Lower leg skin (tissue), 4 donors: ENCODE measurements around the gene KRT14. TPM values are rescaled to one million over a fixed set of nuclear protein-coding genes. Genes with fewer than 3 reads are reported as not detected.
"Not testable (repeated sequence)": the region's sequence is repeated elsewhere in the genome, so short reads cannot be mapped to it uniquely, and the experiment has no call there.

Experiments used
- DNase-seq, 2 donors: peaks; one replicate each; pipeline ENCODE4 v3.0.0-alpha.2; 2019; ENCODE audit warnings: low spot score in 2 of 2
- H3K4me3 ChIP-seq: fragments of 200-600 bp; sonication (generic); 2 replicates; pipeline ENCODE4 v1.5.1; 2017; ENCODE audit warnings: mild to moderate bottlenecking, low read depth; ENCODE audit not compliant: poor library complexity, severe bottlenecking
- POLR2A ChIP-seq, 2 donors: fragments of 450-650 bp; IDR thresholded peaks; one replicate each; pipeline ENCODE4 v1.6.1; 2016 to 2017; ENCODE audit warnings: antibody characterized with exemption in 2 of 2, mild to moderate bottlenecking in 1 of 2, moderate library complexity in 1 of 2
- whole genome bisulfite sequencing, 2 donors: methylation state at CpG; one replicate each; pipeline ENCODE4 v1.1.5; 2018; 5-methylcytosine and 5-hydroxymethylcytosine counted together
- intact Hi-C: fragments of 100-400 bp; cut with DNase I; formaldehyde crosslinking; loops from one replicate; pipeline ENCODE4 v1.15.0; 2023; ENCODE audit warnings: low total_unique reads
- total RNA-seq, 4 donors: library from RNA; depleted of rRNA; stranded (reverse); fragments of >200 nt; gene quantifications; one replicate each; pipeline ENCODE4 v1.1.0, GENCODE V29; 2016
- TF ChIP-seq, protein P1 (sequence below), 3 donors: fragments of 450-650 bp; IDR thresholded peaks; one replicate each; pipeline ENCODE4 v1.5.1; 2016; ENCODE audit warnings: antibody characterized with exemption in 3 of 3, mild to moderate bottlenecking in 3 of 3, moderate library complexity in 2 of 3

The KRT14 gene
- total RNA-seq, 4 donors from 2014 or later: 4,210 to 7,487 (median 6,656) TPM

DNA sequence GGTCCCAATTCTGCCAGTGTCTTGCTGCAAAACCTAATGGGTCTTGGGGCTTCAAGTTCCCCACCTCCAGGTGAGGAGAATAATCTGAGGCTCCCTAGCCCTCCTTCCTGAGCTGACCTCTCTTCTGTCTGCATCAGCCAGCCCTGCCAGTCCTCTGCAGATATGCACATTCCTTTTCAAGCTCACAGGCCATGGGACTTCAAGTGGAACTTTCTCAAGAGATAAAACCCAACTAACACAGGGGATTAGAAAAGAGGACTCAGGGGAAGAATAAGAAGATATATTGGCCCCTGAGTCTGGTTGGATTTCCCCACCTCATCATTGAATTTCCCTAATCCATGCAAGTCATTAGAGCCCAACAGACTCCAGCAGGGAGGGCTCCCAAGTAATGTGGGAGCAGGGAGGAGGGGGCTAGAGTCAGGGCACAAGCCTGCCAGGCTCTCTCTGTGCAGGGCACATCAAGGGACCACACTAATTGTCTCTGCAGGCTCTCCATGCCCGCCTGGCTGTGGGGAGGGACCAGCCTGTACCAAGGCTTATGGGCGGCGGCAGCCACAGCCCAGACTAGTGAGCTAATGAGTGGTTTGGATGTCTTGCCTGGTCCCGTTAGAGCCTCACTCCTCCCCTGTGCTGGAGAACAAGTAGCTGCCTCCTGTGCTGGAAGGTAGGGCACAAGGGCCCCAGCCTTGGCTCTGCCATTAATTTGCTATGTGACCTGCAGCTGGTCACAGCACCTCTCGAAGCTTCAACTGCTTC lies 1.2 kb downstream of the KRT14 start:
- DNase-seq: peak in 1 of 2 donors; percentile 43
- intact Hi-C loops: no loop called here
- TF ChIP-seq, protein P1, sequence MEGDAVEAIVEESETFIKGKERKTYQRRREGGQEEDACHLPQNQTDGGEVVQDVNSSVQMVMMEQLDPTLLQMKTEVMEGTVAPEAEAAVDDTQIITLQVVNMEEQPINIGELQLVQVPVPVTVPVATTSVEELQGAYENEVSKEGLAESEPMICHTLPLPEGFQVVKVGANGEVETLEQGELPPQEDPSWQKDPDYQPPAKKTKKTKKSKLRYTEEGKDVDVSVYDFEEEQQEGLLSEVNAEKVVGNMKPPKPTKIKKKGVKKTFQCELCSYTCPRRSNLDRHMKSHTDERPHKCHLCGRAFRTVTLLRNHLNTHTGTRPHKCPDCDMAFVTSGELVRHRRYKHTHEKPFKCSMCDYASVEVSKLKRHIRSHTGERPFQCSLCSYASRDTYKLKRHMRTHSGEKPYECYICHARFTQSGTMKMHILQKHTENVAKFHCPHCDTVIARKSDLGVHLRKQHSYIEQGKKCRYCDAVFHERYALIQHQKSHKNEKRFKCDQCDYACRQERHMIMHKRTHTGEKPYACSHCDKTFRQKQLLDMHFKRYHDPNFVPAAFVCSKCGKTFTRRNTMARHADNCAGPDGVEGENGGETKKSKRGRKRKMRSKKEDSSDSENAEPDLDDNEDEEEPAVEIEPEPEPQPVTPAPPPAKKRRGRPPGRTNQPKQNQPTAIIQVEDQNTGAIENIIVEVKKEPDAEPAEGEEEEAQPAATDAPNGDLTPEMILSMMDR (IDR thresholded peaks at IDR 0.05): no peak
- TF ChIP-seq POLR2A (IDR thresholded peaks at IDR 0.05): no peak
- peak overlapping the region; percentile 29 for H3K4me3 ChIP-seq
- WGBS, 2 donors: 23 to 34% methylated on average over 5 of the region's 5 CpGs

DNA sequence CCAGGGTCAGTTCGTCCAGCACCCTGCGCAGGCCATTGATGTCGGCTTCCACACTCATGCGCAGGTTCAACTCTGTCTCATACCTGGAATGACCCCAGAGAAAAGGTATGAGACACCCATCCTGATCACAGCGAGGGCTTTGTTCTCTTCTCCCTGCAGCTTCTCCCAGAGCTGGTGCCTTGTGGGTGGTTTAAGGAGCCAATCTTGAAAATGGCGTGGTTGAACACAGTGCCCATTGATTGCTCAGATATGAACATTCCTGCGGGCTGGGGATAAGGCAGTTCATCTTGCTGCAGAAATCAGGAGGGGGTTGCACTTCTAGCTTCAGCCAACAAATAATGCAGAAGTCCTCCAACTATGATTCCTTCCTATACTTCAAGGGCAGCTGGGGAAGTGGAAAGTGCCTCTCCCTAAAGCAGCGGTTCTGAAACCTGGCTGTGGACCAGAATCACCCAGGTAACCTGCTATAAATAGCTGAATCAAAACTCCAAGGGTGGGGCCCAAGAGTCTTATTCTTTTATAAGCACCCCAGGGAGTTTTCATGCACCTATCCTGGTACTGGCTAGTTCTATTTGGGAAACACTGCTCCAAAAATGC lies 2.3 kb downstream of the KRT14 start:
- DNase-seq: peak in 1 of 2 donors; percentile 71
- 42 to 48% methylated on average over 8 of the region's 8 CpGs for WGBS, 2 donors
- intact Hi-C loops: not testable (repeated sequence)
- peak overlapping the region; percentile 29 for H3K4me3 ChIP-seq

DNA sequence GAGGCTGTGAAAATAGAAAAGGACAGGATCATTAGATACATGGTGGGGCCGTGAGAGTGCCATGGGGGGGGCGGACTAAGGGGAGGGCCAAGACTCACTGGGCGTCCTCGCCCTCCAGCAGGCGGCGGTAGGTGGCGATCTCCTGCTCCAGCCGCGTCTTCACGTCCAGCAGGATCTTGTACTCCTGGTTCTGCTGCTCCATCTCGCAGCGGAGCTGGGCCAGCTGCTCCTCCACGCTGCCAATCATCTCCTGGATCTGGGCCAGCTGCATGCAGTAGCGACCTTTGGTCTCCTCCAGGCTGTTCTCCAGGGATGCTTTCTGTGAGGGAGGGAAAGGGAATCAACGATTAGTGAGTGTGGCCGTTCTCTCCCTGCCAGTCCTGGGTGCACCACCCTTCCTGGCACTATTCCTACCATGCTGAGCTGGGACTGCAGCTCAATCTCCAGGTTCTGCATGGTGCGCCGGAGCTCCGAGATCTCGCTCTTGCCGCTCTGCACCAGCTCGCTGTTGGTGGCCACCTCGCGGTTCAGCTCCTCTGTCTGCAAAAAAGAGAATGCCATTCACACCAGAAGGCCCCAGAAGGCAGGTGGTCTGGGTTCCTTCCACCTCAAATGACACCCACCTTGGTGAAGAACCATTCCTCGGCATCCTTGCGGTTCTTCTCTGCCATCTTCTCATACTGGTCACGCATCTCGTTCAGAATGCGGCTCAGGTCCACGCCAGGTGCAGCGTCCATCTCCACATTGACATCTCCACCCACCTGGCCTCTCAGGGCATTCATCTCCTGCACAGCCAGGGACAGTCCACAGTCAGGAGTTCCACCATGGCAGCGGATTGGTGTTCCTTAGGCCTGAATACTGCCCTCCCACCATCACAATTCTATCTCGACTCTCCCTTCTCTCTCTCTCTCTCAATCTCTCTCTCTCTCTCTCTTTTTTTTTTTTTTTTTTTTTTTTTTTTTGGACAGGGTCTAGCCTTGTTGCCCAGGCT lies 3.3 kb downstream of the KRT14 start:
- intact Hi-C loops: no loop called here
- 51 to 55% methylated on average over 33 of the region's 33 CpGs for WGBS, 2 donors
- TF ChIP-seq, protein P1 (IDR thresholded peaks at IDR 0.05): no peak
- no peak for TF ChIP-seq POLR2A (IDR thresholded peaks at IDR 0.05)
- peak in 1 of 2 donors; percentile 69 for DNase-seq
- H3K4me3 ChIP-seq: peak overlapping the region; percentile 29

DNA sequence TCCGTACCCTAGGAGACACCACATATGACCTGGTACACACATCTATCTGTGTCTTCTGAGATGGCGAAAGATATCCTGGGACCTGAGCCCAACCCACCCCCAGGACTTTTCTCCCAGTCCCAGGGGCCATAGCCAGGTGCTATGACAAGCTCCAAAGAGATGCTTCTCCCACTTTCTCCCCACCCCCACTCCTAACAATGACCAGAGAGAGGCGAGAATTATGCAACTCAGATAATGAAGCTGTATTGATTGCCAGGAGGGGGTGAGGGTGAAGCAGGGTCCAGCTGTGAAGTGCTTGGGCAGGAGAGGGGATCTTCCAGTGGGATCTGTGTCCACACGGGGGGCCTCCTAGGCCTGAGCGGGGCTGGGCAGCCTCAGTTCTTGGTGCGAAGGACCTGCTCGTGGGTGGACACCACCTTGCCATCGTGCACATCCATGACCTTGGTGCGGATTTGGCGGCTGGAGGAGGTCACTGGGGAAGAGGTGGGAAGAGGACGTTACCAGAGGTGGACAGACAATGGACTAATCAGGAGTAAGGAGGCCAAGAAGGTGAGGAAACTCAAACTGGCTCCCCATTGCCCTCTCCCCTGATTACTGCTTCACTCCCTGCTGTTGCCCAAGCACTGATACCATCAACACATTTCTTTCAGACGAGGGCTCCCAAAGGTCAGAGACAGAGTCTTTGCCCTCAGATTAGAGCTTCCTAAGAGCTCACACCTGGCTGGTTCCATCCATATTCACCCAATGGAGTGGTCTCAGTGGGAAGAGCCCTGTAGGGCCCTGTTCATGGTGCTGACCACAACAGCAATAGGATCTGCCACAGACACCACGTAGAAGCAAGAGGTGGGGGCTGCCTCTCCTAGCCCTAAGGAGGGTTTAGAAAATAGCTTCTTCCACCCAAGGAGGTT lies 4.4 kb downstream of the KRT14 start:
- 48 to 52% methylated on average over 13 of the region's 13 CpGs for WGBS, 2 donors
- peak in 1 of 2 donors; percentile 77 for DNase-seq
- H3K4me3 ChIP-seq: peak overlapping the region; percentile 29
- intact Hi-C loops: not testable (repeated sequence)

DNA sequence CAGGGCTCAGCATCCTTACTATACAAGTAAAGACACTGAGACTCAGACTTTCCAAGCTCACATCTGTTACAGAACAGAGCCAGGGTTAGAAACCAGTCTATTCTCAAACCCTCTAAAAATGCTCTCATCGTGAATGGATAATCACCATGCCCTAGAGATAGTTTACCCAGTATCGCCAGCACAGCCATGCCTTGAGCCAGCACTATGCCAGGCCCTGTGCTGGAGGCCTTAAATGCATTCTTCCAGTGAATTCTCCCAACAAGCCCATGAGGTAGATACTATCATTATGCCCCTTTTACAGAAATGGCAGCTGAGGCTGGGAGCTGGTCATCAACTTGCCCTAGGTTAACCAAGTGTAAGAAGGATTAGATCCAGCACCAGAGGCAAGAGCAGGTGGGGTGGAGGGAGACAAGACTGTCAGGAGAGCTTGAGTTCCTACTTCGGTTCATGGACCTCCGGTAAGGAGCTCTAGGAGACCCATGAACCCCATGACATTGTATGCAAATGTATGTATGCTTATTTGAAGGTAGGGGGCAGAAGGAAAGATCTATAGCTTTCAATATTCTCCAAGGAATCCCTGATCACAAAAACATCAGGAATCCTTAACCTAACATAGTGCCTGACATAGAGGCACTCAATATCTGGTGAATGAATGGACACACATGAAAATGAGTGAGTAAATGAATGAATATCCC lies 5.2 kb downstream of the KRT14 start:
- TF ChIP-seq POLR2A (IDR thresholded peaks at IDR 0.05): no peak
- TF ChIP-seq, protein P1 (IDR thresholded peaks at IDR 0.05): no peak
- intact Hi-C loops: no loop called here
- DNase-seq: peak in 1 of 2 donors; percentile 54
- 54 to 59% methylated on average over 4 of the region's 4 CpGs for WGBS, 2 donors
- no peak overlapping the region for H3K4me3 ChIP-seq
